ENCODE measurements around the gene XRCC2.

GRCh38 chr7:152621426-152621825, 54.5 kb downstream of the XRCC2 start:
- no peak for TF ChIP-seq CTCF (IDR thresholded peaks at IDR 0.05)
- TF ChIP-seq POLR2A (IDR thresholded peaks at IDR 0.05), result no peak

Data from gastroesophageal sphincter (tissue), 3 donors.